Measurements from ENCODE around the gene VSIG8.

VSIG8 gene

GRCh38 chr1:159883134-159883533 is 20.7 kb upstream of the VSIG8 start:
- DNase-seq (ENCODE audit: low read depth, low spot score) = no peak

DNA sequence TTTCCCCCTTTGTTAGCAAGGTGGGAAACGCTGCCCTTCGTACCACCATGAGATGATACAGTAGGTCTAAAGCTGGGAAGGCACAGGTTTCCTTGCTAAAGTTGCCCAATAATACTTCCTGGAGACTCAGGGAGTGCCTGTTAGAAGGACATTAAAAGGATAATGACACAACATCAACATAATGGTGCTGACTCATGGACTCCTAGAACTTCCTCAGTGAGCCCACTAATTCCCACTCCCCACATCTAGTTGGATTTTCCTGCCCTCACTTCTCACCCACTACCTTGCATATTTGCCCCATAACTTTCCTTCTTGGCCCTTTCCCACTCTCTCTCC is 20.0 kb upstream of the VSIG8 start:
- DNase-seq (ENCODE audit: low read depth, low spot score) = no peak

DNA sequence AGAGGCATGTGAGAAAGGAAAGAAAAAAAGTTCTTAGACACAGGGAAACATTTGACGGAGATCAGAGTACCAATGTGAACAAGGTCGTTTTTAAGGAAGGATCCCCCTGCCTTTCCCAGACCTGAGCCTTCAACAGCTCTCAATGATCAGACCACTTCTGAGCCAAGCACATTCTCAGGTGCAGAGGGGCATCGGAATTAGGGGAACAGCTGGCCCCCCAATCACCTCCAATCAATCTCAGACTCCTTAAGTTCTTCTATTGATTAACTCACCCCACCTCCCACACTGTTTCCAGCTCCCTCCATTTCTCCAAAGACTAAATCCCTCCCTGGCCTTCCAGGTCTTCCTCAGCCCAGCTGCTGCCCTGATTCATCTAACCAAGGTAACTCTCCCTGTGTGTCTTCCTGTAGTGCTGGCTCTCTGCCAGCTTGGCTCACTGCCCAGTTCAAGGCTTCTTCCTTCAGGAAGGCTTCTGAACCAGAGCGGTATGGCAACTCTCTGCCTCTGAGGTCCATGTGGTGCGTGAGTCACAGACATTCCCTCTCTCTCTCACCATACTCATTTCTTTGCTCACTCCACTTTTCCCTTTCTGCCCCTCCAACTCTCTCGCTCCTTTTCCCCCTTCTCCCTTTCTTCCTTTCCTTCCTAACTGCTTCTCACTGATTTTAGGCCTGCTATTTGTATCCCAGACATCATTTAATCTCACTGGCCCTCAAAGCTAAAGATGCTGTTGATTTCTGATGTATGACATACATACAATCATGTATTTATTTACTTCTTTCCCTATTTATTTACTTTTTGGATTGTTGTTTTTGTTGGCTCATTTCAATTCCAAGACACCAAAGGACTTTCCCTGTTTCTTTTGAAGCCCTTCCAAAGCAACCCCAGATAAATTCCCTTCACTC is 19.4 kb upstream of the VSIG8 start:
- DNase-seq (ENCODE audit: low read depth, low spot score) = no peak

- no peak for DNase-seq (ENCODE audit: low read depth, low spot score)
Measured at GRCh38 chr1:159880430-159880829, 18.0 kb upstream of the VSIG8 start.

GRCh38 chr1:159879977-159880376 is 17.5 kb upstream of the VSIG8 start:
- DNase-seq (ENCODE audit: low read depth, low spot score) = no peak

DNA sequence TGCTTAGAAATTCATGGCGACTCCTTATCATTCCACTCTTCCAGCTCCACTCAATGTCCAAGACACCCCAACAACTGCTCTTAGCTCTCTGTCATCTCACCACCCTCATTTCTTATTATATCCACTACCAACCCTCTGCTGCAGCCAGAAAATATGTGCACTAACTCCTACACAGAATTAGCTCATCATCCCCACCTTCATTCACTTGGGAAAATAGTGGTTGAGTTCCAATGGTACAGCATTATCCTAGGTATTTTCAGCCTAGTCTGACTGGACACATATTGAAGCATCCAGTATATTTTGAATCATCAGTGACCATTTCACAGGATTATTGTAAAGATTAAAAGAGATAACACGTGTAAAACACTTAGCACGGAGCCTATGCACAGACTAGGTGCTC is 16.7 kb upstream of the VSIG8 start:
- no peak for DNase-seq (ENCODE audit: low read depth, low spot score)

DNA sequence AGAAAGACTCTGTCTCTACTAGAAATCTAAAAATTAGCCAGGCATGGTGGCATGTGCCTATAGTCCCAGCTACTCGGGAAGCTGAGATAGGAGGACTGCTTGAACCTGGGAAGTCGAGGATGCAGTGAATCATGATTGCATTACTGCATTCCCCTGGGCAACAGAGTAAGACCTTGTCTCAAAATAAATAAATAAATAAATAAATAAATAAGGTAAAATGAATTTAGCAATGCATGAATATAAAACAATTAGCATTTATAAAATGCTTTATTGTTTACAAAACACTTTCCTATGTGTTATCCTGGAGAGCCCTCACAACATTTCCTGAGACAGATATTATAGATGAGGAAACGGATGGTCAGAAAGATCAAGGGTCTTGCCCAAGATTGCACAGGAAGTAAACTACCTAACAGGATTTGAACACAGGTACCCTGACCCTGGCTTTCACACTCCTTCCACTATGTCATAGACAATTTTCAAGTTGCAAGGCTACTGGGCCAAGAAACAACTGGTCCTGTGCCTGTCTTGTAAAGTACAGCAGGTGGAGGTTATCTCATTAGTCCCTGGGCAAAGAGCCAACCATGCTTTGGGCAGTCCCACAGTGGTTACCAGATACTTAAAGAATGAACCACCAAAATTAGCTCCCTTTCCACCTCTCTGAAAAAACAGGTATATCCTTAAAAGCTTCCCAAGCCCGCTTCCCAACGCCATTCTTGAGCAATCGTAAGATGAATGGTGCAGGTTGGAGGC is 15.4 kb upstream of the VSIG8 start:
- no peak for DNase-seq (ENCODE audit: low read depth, low spot score)

- no peak for DNase-seq (ENCODE audit: low read depth, low spot score)
Measured at GRCh38 chr1:159873530-159874143, 11.2 kb upstream of the VSIG8 start.

- no peak for DNase-seq (ENCODE audit: low read depth, low spot score)
Measured at GRCh38 chr1:159872891-159873290, 10.4 kb upstream of the VSIG8 start.

DNA sequence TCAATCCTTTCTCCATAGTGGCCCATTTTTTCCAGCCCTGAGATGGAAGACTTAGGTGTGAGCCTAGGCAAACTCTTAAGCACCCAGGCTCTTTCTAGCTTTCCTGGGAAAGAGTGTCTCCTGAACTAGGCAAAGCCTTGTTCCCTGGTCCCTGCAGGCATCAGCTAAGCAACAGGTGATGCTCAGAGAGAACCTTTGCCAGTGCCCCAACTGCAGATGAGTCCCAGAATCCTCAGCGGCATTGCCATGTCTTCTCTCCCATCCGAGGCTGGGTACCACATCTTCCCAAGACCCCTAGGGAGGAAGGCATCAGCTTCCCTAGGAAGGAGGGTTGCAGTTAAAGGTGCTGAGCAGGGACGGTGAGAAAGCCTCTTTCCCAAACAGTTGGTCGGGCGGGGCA is 8.2 kb upstream of the VSIG8 start:
- no peak for DNase-seq (ENCODE audit: low read depth, low spot score)

GRCh38 chr1:159869607-159870006 is 7.2 kb upstream of the VSIG8 start:
- DNase-seq (ENCODE audit: low read depth, low spot score) = no peak

DNA sequence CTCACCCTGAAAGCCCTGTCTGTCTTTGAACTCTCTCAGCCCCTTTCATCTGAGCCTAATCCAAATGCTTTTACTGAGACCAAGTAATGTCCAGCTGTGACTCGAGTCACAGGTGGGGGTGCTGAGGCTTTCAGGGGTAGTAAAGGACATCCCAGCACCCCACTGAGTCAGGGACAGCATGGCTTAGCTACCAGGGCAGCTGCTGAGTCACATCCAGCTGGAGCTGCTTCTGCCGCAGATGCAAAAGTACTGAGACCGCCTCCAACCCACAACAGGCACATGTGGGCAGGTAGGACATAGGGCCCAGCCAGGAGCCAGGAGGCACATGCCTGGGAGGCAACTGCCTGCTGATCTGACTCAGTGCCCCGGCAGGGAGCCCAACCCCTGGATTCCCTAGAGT is 6.7 kb upstream of the VSIG8 start:
- DNase-seq (ENCODE audit: low read depth, low spot score) = no peak

DNA sequence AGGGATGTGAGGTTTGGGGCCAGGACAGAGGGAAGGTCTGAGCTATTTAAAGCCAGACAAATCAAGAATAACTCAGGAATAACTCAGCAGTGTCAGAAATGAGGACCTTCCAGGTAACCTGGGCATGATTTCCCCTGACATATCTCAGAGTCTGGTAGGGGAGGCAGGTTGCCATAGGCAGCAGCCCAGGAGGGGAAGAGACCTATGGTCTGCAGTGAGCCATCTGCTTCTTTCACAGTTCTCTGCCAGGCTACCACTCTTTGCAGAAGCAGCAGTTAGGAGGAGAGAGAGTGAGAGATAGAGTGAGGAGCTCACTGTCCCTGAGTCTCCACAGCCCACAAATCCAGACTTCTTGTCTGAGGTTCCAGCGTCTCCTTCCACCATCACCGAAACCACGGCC is 6.3 kb upstream of the VSIG8 start:
- DNase-seq (ENCODE audit: low read depth, low spot score) = no peak

DNA sequence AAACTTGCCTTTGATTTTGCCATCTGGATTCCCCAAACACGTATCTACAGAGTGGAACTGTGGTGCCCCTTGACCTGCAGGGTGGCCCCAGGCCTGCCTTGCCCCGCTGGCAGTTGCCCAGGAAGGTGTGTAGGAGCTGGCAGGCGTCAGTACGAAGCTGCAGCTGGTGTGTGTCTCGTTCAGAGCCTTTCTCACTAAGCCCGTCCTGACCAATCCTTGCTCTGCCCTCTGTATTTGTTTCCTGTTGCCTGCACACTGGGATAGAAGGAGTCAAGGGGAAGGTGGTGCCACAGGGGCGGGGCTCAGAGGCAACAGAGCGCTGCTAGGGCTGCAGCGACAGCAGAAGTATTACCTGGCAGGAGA is 5.2 kb upstream of the VSIG8 start:
- DNase-seq (ENCODE audit: low read depth, low spot score) = no peak

DNA sequence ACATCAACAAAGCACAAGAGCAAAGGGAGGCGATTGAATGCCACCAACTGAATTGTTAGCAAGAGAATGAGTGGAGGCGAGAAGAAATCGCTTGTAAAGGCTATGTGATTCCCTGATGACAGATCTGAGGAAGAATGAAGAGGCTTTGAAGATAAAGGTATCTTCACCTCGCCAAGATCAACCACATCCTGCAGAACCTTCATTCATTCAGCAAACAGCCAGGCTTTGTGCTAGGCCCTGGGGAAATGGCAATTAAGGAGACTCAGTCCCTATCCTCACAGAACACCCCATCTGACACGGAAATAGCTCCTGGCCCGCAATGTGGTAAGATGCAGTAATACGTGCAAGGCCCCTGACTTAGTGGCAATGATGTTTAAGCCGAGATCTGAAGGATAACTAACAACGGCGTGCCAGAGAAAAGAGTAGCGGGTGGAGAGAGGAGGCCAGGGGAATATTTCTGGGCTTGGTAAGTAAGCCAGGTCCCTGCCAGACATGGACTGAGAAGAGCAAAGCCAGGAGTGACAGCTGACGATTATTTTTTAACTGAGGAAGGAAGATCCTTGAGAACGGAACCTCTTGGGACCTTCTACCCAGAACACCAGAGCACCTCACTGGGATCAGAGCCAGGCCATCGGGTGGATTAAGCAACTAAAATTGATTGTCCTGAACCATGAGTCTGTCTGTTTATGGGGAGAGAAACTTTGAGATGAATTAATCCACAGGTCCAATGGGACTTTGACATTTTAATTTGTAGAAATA is 4.6 kb upstream of the VSIG8 start:
- DNase-seq (ENCODE audit: low read depth, low spot score) = no peak

- DNase-seq (ENCODE audit: low read depth, low spot score) = no peak
Measured at GRCh38 chr1:159866066-159866465, 3.6 kb upstream of the VSIG8 start.

- no peak for DNase-seq (ENCODE audit: low read depth, low spot score)
Measured at GRCh38 chr1:159864262-159864661, 1.8 kb upstream of the VSIG8 start.

DNA sequence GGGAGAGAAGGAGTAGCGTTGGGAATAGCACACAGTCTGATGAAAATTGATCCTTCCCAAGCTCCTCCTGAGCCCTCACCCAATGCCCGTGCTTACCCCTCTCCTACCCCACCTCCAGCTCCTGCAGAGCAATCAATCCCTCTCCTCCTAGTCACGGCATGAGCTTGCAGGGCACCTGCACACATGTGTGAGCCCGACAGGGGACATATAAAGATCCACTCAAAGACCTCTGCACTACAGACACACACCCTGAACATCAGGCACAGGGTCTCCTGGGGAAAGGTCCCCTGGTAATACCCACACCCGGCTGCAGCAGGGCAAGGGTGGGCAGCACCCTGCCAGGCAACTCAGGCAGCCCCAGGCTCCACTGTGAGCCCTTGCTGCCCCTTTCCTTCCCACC is 426 bp downstream of the VSIG8 start:
- DNase-seq (ENCODE audit: low read depth, low spot score) = no peak

GRCh38 chr1:159861218-159861617 is 1.2 kb downstream of the VSIG8 start:
- DNase-seq (ENCODE audit: low read depth, low spot score) = no peak

DNA sequence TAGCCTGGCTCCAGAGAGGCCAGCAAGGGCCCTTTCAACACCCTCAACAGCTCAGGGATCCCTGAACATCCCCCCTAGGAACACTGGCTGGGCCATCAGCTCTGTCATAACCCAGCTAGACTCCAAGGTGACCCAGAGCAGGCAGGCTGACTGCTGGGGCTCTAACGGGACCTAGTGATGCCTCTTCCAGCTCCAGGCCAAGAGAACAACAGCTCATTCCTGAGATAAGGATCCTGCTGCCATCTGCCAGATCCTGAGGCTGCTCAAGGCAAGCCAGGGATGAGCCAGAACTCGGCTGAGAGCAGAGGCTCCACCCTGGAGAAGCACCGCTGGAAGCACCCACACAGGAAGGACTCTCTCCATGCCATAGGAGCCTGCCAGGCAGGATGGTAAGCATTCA is 2.0 kb downstream of the VSIG8 start:
- no peak for DNase-seq (ENCODE audit: low read depth, low spot score)

- no peak for DNase-seq (ENCODE audit: low read depth, low spot score)
Measured at GRCh38 chr1:159859767-159860322, 2.6 kb downstream of the VSIG8 start.

DNA sequence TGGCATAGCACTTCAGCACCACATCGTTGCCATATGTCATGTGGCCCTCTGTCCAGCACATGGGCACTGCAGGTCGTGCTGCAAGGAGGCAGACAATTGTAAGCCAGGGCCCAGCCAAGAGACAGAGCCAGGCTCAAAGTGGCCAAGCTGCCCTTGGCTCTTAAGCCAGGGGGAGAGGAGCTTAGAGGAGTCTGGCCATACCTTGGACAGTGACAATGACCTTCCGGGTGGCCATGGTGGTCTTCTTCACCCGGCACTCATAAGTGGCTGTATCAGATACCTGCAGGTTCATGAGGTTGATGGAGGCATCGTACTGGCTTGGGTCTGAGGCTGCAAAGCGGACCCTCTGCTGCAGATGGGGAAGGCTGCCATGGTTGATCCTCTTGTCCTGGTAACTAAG is 4.6 kb downstream of the VSIG8 start:
- no peak for DNase-seq (ENCODE audit: low read depth, low spot score)
